ENCODE results near the gene ZNF808.

- no peak for TF ChIP-seq TAF1 (IDR thresholded peaks at IDR 0.05; ENCODE audit: borderline replicate concordance, low read depth, low read length)
- TF ChIP-seq POLR2A (IDR thresholded peaks at IDR 0.05; ENCODE audit: low read depth, low read length), result no peak
- no peak for TF ChIP-seq POLR2AphosphoS5 (IDR thresholded peaks at IDR 0.05; ENCODE audit: low read depth, low read length)
These were observed 63.3 kb downstream of the ZNF808 start for GRCh38 chr19:52590728-52591127.
